ENCODE measurements around the gene NTMT2. TPM values are rescaled to one million over a fixed set of nuclear protein-coding genes. Genes with fewer than 3 reads are reported as not detected.

Gene NTMT2
- total and polyA plus RNA-seq, 9 of the 15 experiments (the other 6 are each of a cell fraction or from before 2014, with no cell fraction given) = not detected

GRCh38 chr1:170096806-170097340, 48.9 kb upstream of the NTMT2 start:
- no peak for ATAC-seq
- BruUV-seq (replicated peaks) = no TSS peak
- Histone ChIP-seq H3K9ac (ENCODE audit: insufficient read depth in 1 of 2, low read depth in 2 of 2, low read length in 2 of 2) (no peak overlapping the region), H3K27ac (ENCODE audit: extremely low read depth, low read depth, low read length) (no peak overlapping the region), H3K36me3 (ENCODE audit: control insufficient read depth, insufficient read depth, low read length) (no peaks in the 10 kb centered on the region), H3K9me3 (replicated peaks; ENCODE audit: control insufficient read depth, insufficient read depth, low read depth, low read length) (no peaks in the 10 kb centered on the region), H3K9me1 (ENCODE audit: control insufficient read depth, insufficient read depth, low read length) (no peaks in the 10 kb centered on the region), H3K27me3 (ENCODE audit: control insufficient read depth in 2 of 2, insufficient read depth in 2 of 2, low read length in 2 of 2) (no peaks in the 10 kb centered on the region), H3K4me2 (ENCODE audit: insufficient read depth, low read length) (no peak overlapping the region), H2AFZ (ENCODE audit: low read depth, low read length) (no peak overlapping the region), H4K20me1 (replicated peaks; ENCODE audit: control insufficient read depth, insufficient read depth, low read length) (no peaks in the 10 kb centered on the region), H3K4me3 (no peak overlapping the region), H3K4me1 (replicated peaks in 1 of 2; ENCODE audit: control insufficient read depth in 2 of 2, insufficient read depth in 2 of 2, low read length in 2 of 2) (no peaks in the 10 kb centered on the region), H3K79me2 (ENCODE audit: control insufficient read depth, insufficient read depth, low read length) (no peaks in the 10 kb centered on the region)
- no peak for DNase-seq (ENCODE audit: extremely low read depth in 1 of 4, low spot score in 3 of 4)
- FAIRE-seq = no peak
- intact Hi-C loops (cut with micrococcal nuclease) (no loop called here), in situ Hi-C loops (cut with MboI) (no loop called here)
- CTCF ChIA-PET (ENCODE audit: low intra/inter-chr PET ratio) = no interaction called here
- WGBS (ENCODE audit: insufficient coverage, low coverage, missing lambda C conversion rate) = 2% methylated on average over 4 of the region's 4 CpGs
- POLR2A ChIA-PET = no interaction called here
- TF ChIP-seq ZNF175 (CRISPR knock-in tag; IDR thresholded peaks at IDR 0.05; ENCODE audit: low read depth) = no peak
- no peak for TF ChIP-seq ZMIZ1 (IDR thresholded peaks at IDR 0.05; ENCODE audit: low read depth in 2 of 2, low read length in 2 of 2)
- no peak for TF ChIP-seq ZBTB8A (IDR thresholded peaks at IDR 0.05; ENCODE audit: partially characterized antibody)
- TF ChIP-seq, protein P1, sequence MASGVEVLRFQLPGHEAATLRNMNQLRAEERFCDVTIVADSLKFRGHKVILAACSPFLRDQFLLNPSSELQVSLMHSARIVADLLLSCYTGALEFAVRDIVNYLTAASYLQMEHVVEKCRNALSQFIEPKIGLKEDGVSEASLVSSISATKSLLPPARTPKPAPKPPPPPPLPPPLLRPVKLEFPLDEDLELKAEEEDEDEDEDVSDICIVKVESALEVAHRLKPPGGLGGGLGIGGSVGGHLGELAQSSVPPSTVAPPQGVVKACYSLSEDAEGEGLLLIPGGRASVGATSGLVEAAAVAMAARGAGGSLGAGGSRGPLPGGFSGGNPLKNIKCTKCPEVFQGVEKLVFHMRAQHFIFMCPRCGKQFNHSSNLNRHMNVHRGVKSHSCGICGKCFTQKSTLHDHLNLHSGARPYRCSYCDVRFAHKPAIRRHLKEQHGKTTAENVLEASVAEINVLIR (CRISPR knock-in tag; IDR thresholded peaks at IDR 0.05) = no peak
- TF ChIP-seq LCOR (CRISPR knock-in tag; IDR thresholded peaks at IDR 0.05) = no peak
- TF ChIP-seq ZFPM2 (CRISPR knock-in tag; IDR thresholded peaks at IDR 0.05) = no peak
- no peak for TF ChIP-seq ZNF354B (CRISPR knock-in tag; IDR thresholded peaks at IDR 0.05)
- TF ChIP-seq SAFB (IDR thresholded peaks at IDR 0.05; ENCODE audit: borderline replicate concordance, low read depth, low read length) = no peak
- TF ChIP-seq ZBTB7A (IDR thresholded peaks at IDR 0.05; ENCODE audit: borderline replicate concordance, control insufficient read depth, low read depth, low read length) = no peak
- no peak for TF ChIP-seq FOXP1 (CRISPR knock-in tag; IDR thresholded peaks at IDR 0.05)
- TF ChIP-seq, protein P2, sequence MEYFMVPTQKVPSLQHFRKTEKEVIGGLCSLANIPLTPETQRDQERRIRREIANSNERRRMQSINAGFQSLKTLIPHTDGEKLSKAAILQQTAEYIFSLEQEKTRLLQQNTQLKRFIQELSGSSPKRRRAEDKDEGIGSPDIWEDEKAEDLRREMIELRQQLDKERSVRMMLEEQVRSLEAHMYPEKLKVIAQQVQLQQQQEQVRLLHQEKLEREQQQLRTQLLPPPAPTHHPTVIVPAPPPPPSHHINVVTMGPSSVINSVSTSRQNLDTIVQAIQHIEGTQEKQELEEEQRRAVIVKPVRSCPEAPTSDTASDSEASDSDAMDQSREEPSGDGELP (CRISPR knock-in tag; IDR thresholded peaks at IDR 0.05; ENCODE audit: borderline replicate concordance) = no peak
- no peak for TF ChIP-seq SRSF9 (IDR thresholded peaks at IDR 0.05; ENCODE audit: borderline replicate concordance, low read depth, low read length)
- no peak for TF ChIP-seq ZNF707 (CRISPR knock-in tag; conservative IDR thresholded peaks at IDR 0.05)
- no peak for TF ChIP-seq PCBP2 (IDR thresholded peaks at IDR 0.05; ENCODE audit: low read depth, low read length, poor library complexity, severe bottlenecking)
- TF ChIP-seq CCNT2 (IDR thresholded peaks at IDR 0.05; ENCODE audit: borderline replicate concordance, extremely low read depth, insufficient read length, low read depth, low read length) = no peak
